AG09319 (cell line): ENCODE results near the gene VTN.

Experiments used
- DNase-seq: peaks from one replicate; pipeline ENCODE4 v3.0.0-alpha.2; 2010; ENCODE audit warnings: low read depth; ENCODE audit errors: extremely low read depth
- TF ChIP-seq, protein P1 (sequence below): IDR thresholded peaks from 2 replicates; pipeline ENCODE4 v1.5.1; 2011; ENCODE audit warnings: low read depth, mild to moderate bottlenecking, inconsistent platforms, low read length, moderate library complexity

The VTN gene

DNA sequence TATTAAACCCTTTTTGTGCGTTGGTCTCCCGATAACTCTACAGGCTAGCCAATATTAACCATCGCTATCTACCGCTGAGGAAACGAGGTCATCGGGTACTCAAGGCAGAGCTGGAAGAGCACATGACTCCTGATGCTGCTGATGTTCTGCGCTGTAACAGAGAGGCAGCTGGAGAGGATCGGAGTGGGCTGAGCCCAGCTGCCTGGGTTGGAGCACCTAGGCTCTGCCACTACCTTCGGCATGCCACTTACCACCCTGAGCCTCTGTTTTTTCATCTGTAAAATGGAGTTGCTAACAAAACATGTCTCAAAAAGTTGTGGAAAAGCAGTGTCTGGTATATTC, 36.3 kb upstream of the VTN start:
- TF ChIP-seq, protein P1, sequence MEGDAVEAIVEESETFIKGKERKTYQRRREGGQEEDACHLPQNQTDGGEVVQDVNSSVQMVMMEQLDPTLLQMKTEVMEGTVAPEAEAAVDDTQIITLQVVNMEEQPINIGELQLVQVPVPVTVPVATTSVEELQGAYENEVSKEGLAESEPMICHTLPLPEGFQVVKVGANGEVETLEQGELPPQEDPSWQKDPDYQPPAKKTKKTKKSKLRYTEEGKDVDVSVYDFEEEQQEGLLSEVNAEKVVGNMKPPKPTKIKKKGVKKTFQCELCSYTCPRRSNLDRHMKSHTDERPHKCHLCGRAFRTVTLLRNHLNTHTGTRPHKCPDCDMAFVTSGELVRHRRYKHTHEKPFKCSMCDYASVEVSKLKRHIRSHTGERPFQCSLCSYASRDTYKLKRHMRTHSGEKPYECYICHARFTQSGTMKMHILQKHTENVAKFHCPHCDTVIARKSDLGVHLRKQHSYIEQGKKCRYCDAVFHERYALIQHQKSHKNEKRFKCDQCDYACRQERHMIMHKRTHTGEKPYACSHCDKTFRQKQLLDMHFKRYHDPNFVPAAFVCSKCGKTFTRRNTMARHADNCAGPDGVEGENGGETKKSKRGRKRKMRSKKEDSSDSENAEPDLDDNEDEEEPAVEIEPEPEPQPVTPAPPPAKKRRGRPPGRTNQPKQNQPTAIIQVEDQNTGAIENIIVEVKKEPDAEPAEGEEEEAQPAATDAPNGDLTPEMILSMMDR: no peak
- DNase-seq: no peak

DNA sequence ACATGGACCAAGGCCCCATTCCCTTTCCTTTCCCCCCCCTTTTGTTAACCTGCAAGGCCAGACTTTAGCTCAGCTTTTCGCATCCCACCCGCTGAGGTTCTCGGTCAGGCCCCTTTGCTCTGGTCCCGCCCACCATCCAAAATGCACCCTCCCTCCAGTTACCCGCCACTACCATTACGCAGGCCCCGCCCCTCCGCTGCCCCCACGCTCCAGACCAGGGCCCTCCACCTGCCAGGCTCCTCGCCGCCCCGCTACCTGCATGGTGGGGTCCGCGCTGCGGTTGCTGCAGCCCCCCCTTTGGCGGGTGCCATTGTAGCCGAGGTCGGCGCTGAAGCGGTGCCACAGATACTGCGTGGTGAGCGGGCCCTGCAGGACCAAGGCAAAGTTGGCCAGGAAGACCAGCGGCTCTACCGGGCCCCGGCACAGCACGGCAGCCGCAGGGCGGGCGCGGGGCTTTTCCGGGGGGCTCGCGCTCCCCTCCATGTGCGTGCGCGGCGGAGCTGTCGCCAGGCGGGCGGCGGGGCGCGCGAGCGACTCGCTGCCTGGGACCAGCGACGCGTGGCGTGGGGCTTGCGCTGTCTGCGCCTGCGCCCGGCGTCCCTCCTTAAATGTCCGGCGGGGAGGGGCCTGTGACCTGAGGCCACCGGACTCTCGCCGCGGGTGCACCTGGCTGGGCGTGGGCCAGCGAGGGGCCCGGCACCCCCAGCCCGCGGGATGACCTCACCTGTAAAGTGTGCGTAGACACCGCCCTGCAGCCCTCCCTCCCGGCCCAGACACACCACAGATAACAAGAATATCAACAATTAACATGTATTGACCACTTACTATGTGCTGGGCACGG, 35.7 kb upstream of the VTN start, which contains the start of gene SLC46A1:
SLC46A1 (minus strand) TSS at position 581 of the 841 bp plus-strand sequence; CDS start at position 483, 98 bp downstream.
- TF ChIP-seq, protein P1: no peak
- no peak for DNase-seq

DNA sequence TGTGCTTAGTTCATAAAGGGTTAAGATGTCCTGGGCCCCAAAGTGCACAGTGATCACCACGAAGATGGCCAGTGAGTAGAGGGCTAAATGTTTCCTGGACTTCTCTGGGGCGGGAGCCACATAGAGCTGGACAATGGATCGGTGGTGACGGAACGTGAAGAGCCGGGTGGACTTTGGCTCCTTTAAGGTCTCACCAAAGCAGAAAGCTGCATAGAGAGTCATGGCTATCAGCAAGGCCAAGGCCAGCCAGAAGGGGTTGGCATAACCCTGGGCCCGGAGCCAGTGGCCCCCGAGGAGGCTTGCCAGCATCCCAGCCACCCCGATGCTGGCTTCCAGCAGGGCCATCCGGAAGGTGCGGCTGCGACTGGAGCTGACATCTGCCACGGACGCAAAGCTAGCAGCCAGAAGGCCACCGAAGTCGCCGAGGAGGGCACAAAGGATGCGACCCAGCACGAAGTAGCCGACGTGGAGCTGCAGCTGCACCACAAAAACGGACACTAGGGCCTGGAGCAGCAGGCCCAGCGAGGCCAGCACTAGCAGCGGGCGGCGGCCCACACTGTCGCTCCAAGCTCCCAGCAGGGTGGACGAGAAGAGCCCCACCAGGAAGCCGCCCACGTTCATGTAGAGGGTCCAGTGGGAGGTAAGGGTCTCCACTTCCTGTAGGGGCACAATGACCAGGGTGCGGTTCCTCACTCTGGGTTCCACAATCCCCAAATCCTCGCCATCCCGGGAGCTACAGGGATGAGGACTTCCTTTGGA, 34.9 kb upstream of the VTN start:
- TF ChIP-seq, protein P1: no peak
- DNase-seq: no peak

DNA sequence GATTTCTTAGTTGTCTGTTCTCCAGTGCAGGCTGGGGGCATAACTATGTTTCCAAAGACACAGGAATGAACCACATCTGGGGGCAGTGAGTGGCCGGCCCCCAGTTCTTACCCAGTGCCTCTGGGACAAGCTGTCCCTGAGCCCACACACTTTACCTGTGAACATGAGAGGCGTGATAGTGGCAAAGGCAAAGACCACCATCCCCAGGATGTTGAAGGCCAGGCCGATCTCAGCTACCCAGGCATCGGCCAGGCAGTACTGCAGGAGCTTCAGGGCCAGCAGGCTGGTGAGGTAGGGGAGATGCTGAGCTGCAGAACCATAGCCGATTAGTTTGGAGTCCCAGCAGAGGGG, 34.3 kb upstream of the VTN start:
- TF ChIP-seq, protein P1: no peak
- no peak for DNase-seq

DNA sequence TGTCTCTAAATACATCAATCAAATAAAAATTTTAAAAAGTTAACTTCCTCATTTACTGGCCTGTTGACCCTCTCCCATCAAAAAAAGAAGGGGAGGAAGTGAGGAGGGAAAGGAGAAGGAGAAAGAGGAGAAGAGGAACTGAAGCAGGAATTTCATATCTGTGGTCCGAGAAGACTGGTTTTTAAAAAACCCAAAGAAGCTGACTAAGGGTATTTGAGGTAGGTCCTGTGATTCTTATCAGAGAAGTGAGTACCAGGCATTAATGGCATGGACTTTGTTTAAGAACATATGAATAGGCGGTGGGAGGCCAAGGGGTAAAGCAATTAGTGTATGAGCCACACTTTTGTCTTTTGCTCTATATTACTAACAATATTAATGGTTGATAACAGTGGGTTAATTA, 33.9 kb upstream of the VTN start:
- TF ChIP-seq, protein P1: no peak
- no peak for DNase-seq

DNA sequence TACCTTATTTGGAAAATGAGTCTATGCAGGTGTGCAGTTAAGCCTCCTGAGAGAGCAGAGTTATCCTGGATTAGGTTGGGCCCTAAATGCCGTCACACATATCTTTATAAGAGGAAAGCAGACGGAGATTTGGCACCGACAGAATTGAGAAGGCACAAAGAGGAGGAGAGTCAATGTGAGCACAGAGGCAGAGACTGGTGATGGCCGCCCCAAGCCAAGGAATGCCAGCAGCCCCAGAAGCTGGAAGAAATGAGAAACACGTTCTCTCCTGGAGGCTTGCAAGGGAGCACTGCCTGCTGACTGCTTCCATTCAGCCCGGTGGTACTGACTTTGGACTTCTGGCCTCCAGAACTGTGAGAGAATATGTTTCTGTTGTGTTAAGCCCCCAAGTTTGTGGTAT, 32.7 kb upstream of the VTN start:
- DNase-seq: no peak
- TF ChIP-seq, protein P1: no peak

DNA sequence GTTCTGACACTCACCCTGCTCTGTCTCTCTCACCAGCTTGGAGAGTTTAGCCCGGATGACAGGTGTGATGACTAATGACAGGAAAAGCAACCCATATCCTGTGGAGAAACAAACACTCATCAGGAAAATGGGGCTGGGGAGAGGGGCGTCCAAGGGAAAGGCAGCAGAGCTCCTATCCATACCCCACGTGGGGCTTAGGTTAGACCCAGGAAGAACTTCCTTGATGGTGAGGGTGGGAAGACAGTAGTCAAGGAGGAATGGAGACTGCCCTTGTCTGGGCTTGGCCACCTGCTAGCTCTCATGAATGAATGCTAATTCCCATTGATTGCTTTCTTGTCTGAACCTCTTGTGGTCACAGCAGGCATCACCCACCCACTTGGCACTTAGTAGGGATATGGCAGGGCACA, 32.1 kb upstream of the VTN start:
- DNase-seq: no peak
- TF ChIP-seq, protein P1: no peak
